Endothelial cell of umbilical vein (primary cell): ENCODE measurements around the gene FALEC. TPM values are rescaled to one million over a fixed set of nuclear protein-coding genes. Genes with fewer than 3 reads are reported as not detected.
A peak's percentile ranks its signal among the peaks of the same experiment; 100 is the strongest.

Source experiments
- BruUV-seq: library from RNA; stranded (reverse); fragments of 400-500 nt; replicated peaks from 2 replicates; lab custom pipeline; 2021; lab: Mats Ljungman, UMichigan
- CTCF ChIA-PET: fragments of 300-600, 350-600 bp; sonication (Branson Sonifier 250); formaldehyde crosslinking; loops from one replicate; lab custom pipeline; 2021; ENCODE audit warnings: antibody characterized with exemption, inconsistent platforms; lab: Charles Lee
- POLR2A ChIA-PET: fragments of 300-600, 350-600 bp; sonication (Branson Sonifier 250); formaldehyde crosslinking; loops from one replicate; lab custom pipeline; 2021; ENCODE audit warnings: antibody characterized with exemption, inconsistent platforms; lab: Charles Lee
- DNase-seq: peaks from one replicate; pipeline ENCODE4 v3.0.0-alpha.2; 2011; ENCODE audit warnings: low read depth, low spot score
- FAIRE-seq: peaks from 2 replicates; lab custom pipeline; 2011; peaks lifted over from hg19 to GRCh38; lab: Jason Lieb, UNC
- H2AFZ ChIP-seq: 2 replicates; pipeline ENCODE4 v1.6.0; 2012; ENCODE audit warnings: low read depth, low read length, control low read depth, inconsistent platforms
- H3K27ac ChIP-seq: 2 replicates; pipeline ENCODE4 v1.5.1; 2011; ENCODE audit warnings: low read depth, mild to moderate bottlenecking, control low read depth, low read length, moderate library complexity; ENCODE audit not compliant: insufficient read depth
- H3K27me3 ChIP-seq, 2 experiments: 2 replicates each; pipeline versions ENCODE4 v1.6.0 to v1.6.1; 2011; ENCODE audit warnings: low read length in 2 of 2, mixed read lengths in 1 of 2; ENCODE audit not compliant: control insufficient read depth in 2 of 2, insufficient read depth in 2 of 2
- H3K36me3 ChIP-seq, 2 experiments: 2 replicates in 1 of 2; 3 replicates in 1 of 2; pipeline ENCODE4 v1.5.1; 2011; ENCODE audit warnings: low read length in 2 of 2, mild to moderate bottlenecking in 1 of 2, moderate library complexity in 1 of 2; ENCODE audit not compliant: control insufficient read depth in 2 of 2, insufficient read depth in 2 of 2; ENCODE audit errors: extremely low read depth in 1 of 2
- H3K4me1 ChIP-seq: 3 replicates; pipeline ENCODE4 v1.5.1; 2011; ENCODE audit warnings: mild to moderate bottlenecking, low read length; ENCODE audit not compliant: control insufficient read depth, insufficient read depth; ENCODE audit errors: extremely low read depth
- H3K4me2 ChIP-seq: 2 replicates; pipeline ENCODE4 v1.6.1; 2011; ENCODE audit warnings: low read length, control low read depth, mixed read lengths; ENCODE audit not compliant: insufficient read depth
- H3K4me3 ChIP-seq, 3 experiments: fragments of 200-600 bp in 1 of 3; sonication (generic), shearing (Covaris generic) in 1 of 3; replicated peaks in 1 of 3; 2 replicates each; pipeline ENCODE4 v1.5.1; 2011 to 2016; ENCODE audit warnings: control low read depth in 3 of 3, low read length in 3 of 3, mild to moderate bottlenecking in 2 of 3, inconsistent platforms in 1 of 3, low read depth in 1 of 3, moderate library complexity in 1 of 3; ENCODE audit not compliant: insufficient read depth in 1 of 3
- H3K79me2 ChIP-seq: 2 replicates; pipeline ENCODE4 v1.6.0; 2012; ENCODE audit warnings: low read length, inconsistent platforms; ENCODE audit not compliant: control insufficient read depth, insufficient read depth
- H3K9ac ChIP-seq: replicated peaks from 2 replicates; pipeline ENCODE3; 2011; ENCODE audit warnings: low read length, control low read depth; ENCODE audit not compliant: insufficient read depth; ENCODE audit errors: extremely low read depth
- H3K9me1 ChIP-seq: replicated peaks from 3 replicates; pipeline ENCODE4 v1.6.0; 2011; ENCODE audit warnings: mild to moderate bottlenecking, low read length; ENCODE audit not compliant: control insufficient read depth, insufficient read depth; ENCODE audit errors: extremely low read depth
- H3K9me3 ChIP-seq: replicated peaks from 2 replicates; pipeline ENCODE4 v1.5.1; 2012; ENCODE audit warnings: low read length, inconsistent platforms; ENCODE audit not compliant: control insufficient read depth, insufficient read depth
- H4K20me1 ChIP-seq: replicated peaks from 2 replicates; pipeline ENCODE3; 2011; ENCODE audit warnings: mild to moderate bottlenecking, low read length; ENCODE audit not compliant: control insufficient read depth, insufficient read depth; ENCODE audit errors: extremely low read depth
- CTCF ChIP-seq, 2 donors: IDR thresholded peaks; 1 replicate in 1 of 2; 2 replicates in 1 of 2; pipeline ENCODE4 v1.5.1; 2011; ENCODE audit warnings: low read length in 2 of 2, mild to moderate bottlenecking in 2 of 2, moderate library complexity in 2 of 2, control low read depth in 1 of 2, inconsistent platforms in 1 of 2, low read depth in 1 of 2; ENCODE audit not compliant: insufficient read depth in 1 of 2; ENCODE audit errors: extremely low read depth in 1 of 2
- EZH2 ChIP-seq: IDR thresholded peaks from 2 replicates; pipeline ENCODE4 v1.6.1; 2012; ENCODE audit warnings: borderline replicate concordance, low read depth, mild to moderate bottlenecking, moderate library complexity, low read length, inconsistent platforms; ENCODE audit not compliant: severe bottlenecking
- FOS ChIP-seq: IDR thresholded peaks from 2 replicates; pipeline ENCODE4 v1.6.1; 2011; ENCODE audit warnings: mild to moderate bottlenecking, low read length, moderate library complexity, borderline replicate concordance; ENCODE audit not compliant: insufficient read depth
- GATA2 ChIP-seq: IDR thresholded peaks from 2 replicates; pipeline ENCODE4 v1.7.0; 2011; ENCODE audit warnings: low read depth, mild to moderate bottlenecking, moderate library complexity, mixed read lengths, low read length; ENCODE audit not compliant: insufficient read length, insufficient read depth
- JUN ChIP-seq: IDR thresholded peaks from 2 replicates; pipeline ENCODE4 v1.6.1; 2011; ENCODE audit warnings: borderline replicate concordance, low read depth; ENCODE audit not compliant: insufficient read length, insufficient read depth
- MAX ChIP-seq: IDR thresholded peaks from 2 replicates; pipeline ENCODE4 v1.6.1; 2011; ENCODE audit not compliant: insufficient read depth, insufficient read length
- MYC ChIP-seq: IDR thresholded peaks from one replicate; pipeline ENCODE4 v1.6.1; 2011; ENCODE audit warnings: mild to moderate bottlenecking, low read depth, low read length
- POLR2A ChIP-seq: IDR thresholded peaks from 2 replicates; pipeline ENCODE4 v1.6.1; 2012; ENCODE audit warnings: low read depth, mild to moderate bottlenecking, control low read depth, low read length
- POLR2AphosphoS5 ChIP-seq: IDR thresholded peaks from 2 replicates; pipeline ENCODE4 v1.6.1; 2012; ENCODE audit warnings: low read depth, mild to moderate bottlenecking, control low read depth, low read length, moderate library complexity; ENCODE audit not compliant: insufficient read depth
- dilution Hi-C: fragments of 300-500 bp; cut with MboI; formaldehyde crosslinking; loops from one replicate; pipeline ENCODE4 v1.15.0; 2019; ENCODE audit warnings: low sequenced_read_pairs; ENCODE audit not compliant: extremely low pct_ligation_motif_present
- intact Hi-C: fragments of 100-400 bp; cut with micrococcal nuclease; formaldehyde crosslinking; loops from one replicate; pipeline ENCODE4 v1.10.0; 2022
- polyA plus RNA-seq, 4 experiments: library from polyadenylated mRNA; depleted of rRNA in 3 of 4; stranded (reverse) in 3 of 4; unstranded in 1 of 4; fragments of >200 nt; gene quantifications; 2 replicates each; pipeline versions ENCODE4 v1.2.1 to v1.2.3, GENCODE V29; 2011 to 2012; ENCODE audit warnings: missing spikeins in 1 of 4
- total RNA-seq: library from RNA; stranded (reverse); gene quantifications from 2 replicates; pipeline ENCODE4 v1.2.3, GENCODE V29; 2021

Gene FALEC
- total and polyA plus RNA-seq, 2 donors (not counting 3 experiments of a cell fraction or from before 2014, with no cell fraction given), result not detected

GRCh38 chr1:150514913-150515327, 632 bp upstream of the FALEC start:
- Histone ChIP-seq H3K9me1 (no peaks in the 10 kb centered on the region), H3K4me1 (peaks cover 6% of the 10 kb centered on the region), H3K4me3 (peak overlapping the region; percentile 39 to 77 (median 48)), H3K27ac (peak overlapping the region; percentile 9), H2AFZ (peak overlapping the region; percentile 78), H3K4me2 (peak overlapping the region; percentile 67), H3K36me3 (no peaks in the 10 kb centered on the region), H3K27me3 (no peaks in the 10 kb centered on the region), H4K20me1 (no peaks in the 10 kb centered on the region), H3K9me3 (no peaks in the 10 kb centered on the region), H3K79me2 (no peaks in the 10 kb centered on the region), H3K9ac (peak overlapping the region; percentile 35)
- TF ChIP-seq GATA2 (no peak), CTCF (IDR thresholded peaks at IDR 0.05; ENCODE audit: extremely low read depth in 1 of 2, insufficient read depth in 1 of 2, low read depth in 1 of 2, low read length in 2 of 2) (no peak), EZH2 (no peak), JUN (no peak), FOS (no peak), POLR2AphosphoS5 (no peak), MAX (no peak), MYC (no peak), POLR2A (no peak)
- dilution Hi-C loops, result no loop called here
- BruUV-seq, result no TSS peak
- DNase-seq, result no peak
- ChIA-PET POLR2A (no interaction called here), CTCF (interaction anchor here (1.0 to 3.1 kb wide), 9 partner anchors 7 to 408 kb away, joined by 3 to 24 read pairs (median 7); partner anchors contain the start of gene ECM1)
- intact Hi-C loops, result loop anchor here (1.0 to 5.0 kb wide), 4 partner anchors 17 to 148 kb away; partner anchors contain the start of gene TARS2
- FAIRE-seq, result no peak
